HG03095 (cell line): ENCODE data around the gene MAPKAP1.
"Not testable (repeated sequence)": the region's sequence is repeated elsewhere in the genome, so short reads cannot be mapped to it uniquely, and the experiment has no call there.

Source experiments
- ATAC-seq: cut with Tn5 transposase; IDR thresholded peaks from one replicate; pipeline ENCODE4 v1.9.1; 2021; ENCODE audit warnings: moderate library complexity; ENCODE audit not compliant: unreplicated experiment

MAPKAP1 gene

DNA sequence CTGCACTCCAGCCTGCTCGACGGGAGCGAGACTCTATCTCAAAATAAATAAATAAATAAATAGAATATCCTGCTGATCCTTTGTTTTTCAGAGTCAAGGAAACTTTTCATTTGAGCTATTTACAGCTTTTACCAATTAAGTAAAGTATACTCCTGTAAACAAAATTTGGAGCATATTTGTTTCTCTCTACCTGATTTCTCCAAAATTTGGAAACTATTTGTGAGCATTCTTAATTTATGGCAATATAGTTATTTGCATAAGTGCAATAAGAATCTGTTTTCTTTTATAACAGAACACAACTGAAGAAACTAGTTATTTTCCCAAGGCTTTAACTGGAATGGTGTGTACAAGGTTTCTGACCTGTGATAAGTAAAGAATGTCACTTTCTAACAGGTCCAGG, 135.2 kb downstream of the MAPKAP1 start:
- ATAC-seq: not testable (repeated sequence)

DNA sequence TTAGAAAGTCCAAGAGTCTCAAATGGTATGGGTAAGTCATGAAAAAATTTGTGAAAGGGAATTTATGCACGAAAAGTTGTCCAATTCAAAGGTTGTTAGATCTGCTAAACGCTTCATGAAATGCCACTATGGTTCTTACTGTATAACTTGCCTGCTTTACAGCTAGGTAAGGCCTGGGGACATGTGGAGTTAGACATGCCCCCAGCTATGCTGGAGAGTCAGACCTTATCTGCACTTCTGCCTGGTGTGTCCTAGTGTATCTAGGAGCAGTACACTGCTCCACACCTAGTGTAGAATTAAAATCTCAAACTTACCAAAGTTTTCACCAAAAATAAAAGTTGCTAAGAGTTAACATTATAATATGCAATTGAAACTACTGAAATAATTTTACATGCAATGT, 136.8 kb downstream of the MAPKAP1 start:
- no peak for ATAC-seq

DNA sequence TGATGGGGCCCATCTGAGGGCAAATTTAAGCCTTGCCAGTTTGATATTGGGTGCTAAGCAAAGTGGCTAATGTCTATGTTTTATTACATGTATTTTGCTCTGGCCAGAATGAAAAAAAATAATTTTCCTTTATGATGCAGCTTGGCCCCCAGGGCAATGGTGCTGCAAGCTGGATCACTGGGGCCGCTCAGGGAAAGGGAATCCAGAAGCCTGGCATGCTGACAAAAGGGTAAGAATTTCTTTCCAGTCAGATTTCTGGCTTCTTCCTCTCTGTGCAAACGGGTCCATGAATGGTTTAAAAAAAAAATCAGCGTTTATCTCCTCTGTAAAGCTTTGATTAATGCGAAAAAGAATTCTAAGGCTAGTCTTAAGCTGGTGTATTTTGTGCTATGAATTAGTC, 138.4 kb downstream of the MAPKAP1 start:
- no peak for ATAC-seq

DNA sequence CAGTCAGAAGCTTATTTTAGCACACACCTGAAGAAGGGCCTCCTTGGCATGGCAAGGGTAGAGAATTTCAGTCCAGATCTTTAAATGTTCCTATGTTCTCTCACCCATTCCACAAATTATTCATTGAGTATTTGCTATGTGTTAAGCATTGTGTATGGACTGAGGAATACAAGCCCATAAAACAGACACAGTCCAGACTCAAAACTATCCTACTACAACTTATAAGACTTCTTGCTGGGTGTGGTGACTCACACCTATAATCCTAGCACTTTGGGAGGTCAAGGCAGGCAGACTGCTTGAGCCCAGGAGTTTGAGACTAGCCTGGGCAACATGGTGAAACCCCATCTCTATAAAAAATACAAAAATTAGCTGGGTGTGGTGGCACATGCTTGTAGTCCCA, 141.0 kb downstream of the MAPKAP1 start:
- not testable (repeated sequence) for ATAC-seq

DNA sequence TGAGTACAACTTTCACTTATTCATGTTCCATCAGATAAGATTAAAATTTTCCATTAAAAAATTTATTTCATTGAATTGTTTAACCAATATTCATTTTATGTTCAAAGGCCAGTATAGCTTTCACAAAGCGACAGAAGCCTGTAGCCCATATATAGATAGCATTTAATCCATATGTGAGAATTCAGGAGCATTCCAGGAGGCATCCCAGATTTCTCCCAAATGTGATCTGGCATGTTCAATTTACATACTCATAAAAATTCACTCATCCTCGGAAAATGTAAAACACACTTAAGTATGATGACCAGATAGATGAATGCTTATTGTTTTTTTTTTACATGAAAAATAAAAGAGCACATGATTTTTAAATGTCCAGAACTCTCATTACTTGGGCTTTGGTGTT, 141.9 kb downstream of the MAPKAP1 start:
- ATAC-seq: no peak

DNA sequence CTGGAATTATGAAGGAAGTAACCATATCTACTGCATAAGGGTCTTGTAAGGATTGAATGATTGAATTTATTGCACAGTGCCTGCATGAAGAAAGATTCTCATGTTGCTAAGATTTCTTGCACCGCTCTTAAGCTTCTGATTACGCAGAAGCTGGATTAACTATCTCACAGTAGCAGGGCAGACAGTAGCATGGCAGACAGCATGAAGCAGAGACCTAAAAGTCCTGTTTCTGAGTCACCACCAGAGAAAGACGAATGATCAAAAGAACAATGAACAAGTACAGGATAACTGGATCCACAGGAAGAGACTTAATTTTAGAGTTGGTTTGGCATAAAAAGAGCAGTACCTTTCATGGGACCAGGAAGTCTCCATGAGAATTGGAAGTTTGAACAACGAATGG, 142.4 kb downstream of the MAPKAP1 start:
- ATAC-seq: no peak

DNA sequence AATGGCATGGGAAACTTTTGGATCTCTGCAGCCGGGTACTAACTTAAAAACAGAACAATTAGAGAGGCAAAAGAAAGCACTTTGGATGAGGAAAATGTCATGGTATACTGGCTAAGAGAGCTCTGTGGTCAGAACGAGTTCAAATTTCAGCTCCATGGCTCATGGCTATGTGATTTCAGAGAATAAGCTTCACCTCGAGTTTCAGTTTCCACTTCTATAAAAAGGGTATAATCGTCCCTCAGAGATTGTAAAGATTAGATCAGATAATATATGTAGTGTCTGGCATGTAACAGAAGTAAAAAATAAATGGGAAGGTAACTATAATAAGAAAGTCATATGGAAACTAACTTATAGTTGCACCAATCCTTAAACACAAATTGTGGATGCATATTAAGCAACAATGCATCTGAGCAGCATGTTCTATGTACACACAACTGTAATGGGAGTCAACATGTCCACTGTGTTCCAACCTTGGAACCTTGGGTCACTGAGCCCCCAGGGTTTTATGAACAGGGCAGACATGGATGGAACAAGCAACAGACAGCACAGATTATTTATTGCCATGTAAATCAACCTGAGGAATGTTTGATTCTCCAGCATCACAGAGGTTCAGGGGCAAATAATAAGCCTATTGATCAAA, 145.4 kb downstream of the MAPKAP1 start:
- no peak for ATAC-seq

DNA sequence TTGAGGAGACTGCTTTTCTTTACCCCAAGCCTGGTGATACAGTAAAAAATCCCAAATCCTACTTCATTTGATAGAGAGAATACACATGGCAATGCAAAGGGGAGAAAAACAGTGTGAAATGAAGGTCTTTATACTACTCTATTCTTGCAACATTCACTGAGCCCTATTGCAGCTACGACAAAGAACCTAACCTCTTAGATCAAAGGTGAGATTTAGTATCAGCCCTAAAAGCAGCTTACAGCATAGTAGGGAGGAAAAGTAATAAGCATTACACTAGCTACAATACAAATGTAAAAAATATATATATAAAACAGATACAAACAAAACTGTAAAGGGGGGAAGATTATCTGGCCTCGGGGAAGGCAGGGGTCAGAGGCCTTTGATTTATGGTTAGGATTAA, 147.1 kb downstream of the MAPKAP1 start:
- ATAC-seq: no peak

DNA sequence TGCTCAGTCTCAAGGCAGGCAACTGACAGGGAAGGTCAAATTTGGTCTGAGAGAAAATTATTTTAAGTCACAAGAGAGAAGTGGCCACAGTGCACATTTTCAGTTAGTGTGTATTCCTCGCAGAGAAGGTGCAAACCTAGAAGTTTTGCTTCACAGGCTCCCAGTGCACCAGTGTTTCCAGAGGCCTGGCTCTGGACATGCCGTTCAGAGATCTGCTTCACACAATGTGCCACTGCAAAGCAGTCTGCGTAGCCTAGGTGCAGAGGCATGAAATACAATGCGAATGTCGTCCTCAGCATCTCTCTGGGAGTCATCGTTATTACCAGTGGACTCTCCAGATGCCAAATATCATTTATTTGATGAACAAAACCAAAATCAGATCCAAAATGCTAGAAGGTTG, 147.8 kb downstream of the MAPKAP1 start:
- ATAC-seq: no peak

DNA sequence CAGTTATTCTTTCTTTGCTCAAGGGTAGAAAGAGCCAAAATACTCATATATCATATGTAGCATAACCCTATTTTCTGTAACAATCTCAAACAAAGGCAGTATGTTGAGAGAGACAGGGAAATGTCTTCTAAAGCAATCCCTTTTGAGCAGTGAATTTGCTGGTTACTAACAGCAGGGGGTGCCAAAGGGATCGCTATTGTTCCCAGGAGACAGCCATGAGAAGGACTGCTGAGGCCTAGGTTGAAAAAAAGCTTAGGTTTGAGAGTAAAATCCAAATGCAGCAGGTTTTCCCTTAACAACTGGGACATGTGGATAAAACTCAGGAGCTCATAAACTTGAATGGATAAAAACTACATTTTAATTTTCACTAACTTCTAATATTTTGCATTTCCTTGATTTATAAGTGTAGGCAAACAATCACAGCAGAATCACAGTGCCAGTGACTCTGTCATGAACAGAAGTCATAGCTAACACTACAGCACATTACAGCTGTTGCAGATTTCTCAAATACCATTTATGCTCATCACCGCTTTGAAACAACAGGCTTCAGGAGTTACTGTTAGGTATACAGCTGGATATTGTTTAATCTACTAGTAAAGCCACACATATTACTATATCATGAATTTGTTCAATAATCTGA, 148.4 kb downstream of the MAPKAP1 start:
- no peak for ATAC-seq

DNA sequence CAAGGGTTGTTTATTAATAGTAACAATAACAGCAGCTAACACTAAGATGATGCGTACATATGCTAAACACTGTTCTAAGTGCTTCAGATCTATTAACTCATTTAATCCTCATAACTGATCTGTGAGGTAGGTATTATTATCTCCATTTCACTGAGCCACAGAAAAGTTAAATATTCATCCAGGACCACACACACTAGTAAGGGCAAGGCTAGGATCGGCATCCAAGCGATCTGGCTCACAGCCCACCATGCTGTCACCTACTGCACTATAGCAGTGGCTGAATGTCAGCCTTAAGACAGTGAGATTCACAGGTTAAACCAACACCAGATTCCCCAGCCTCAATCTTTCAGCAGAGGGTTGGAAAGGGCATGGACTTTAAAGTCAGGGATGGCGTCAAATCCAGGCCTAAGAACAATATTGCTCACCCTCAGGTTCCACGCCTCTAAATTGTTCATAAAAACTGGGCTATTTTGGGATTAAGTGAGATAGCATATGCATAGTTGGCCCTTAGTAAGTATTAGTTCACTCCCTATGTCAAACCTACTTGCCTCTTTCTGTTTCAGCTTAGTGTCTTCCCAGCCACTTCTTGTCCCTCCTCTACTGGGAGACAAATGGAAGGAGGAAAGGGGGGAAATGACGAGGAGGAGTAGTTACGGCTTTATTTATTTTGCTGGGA, 150.8 kb downstream of the MAPKAP1 start:
- ATAC-seq: no peak

DNA sequence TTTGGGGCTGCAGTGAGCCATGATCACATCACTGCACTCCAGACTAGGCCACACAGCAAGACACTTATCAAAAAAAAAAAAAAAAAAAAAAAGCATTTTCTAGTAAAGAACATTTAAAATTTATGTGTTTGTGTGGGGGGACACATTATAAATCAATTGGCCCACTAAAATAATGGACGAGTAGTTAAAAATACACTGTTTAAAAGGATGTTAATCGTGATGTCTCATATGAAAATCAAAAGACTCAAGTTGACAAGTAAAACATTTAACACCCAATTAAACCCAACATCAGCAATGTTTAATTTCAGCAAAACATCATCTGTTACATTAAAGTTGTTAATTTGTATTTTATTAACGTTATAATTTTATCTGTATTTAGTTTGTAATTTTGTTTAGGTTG, 152.3 kb downstream of the MAPKAP1 start:
- no peak for ATAC-seq

DNA sequence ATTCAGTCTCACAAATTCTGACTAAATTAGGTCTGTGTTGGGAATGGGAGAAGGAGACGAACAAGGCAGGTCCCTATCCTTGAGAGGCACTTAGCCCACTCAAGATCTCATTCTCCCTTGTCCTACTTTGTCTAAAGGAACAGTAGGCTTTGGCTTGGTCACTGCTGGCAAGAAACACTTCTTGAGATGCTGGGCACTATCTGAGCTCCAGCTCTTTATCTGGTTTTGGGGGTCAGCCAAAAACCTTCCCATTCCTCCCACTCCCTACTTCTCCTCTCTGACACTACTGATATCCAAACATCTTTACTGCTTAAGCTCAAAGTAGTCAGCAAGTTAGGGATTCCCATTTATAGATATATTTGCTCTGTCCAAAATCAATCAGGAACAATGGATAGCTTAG, 155.2 kb downstream of the MAPKAP1 start:
- no peak for ATAC-seq

DNA sequence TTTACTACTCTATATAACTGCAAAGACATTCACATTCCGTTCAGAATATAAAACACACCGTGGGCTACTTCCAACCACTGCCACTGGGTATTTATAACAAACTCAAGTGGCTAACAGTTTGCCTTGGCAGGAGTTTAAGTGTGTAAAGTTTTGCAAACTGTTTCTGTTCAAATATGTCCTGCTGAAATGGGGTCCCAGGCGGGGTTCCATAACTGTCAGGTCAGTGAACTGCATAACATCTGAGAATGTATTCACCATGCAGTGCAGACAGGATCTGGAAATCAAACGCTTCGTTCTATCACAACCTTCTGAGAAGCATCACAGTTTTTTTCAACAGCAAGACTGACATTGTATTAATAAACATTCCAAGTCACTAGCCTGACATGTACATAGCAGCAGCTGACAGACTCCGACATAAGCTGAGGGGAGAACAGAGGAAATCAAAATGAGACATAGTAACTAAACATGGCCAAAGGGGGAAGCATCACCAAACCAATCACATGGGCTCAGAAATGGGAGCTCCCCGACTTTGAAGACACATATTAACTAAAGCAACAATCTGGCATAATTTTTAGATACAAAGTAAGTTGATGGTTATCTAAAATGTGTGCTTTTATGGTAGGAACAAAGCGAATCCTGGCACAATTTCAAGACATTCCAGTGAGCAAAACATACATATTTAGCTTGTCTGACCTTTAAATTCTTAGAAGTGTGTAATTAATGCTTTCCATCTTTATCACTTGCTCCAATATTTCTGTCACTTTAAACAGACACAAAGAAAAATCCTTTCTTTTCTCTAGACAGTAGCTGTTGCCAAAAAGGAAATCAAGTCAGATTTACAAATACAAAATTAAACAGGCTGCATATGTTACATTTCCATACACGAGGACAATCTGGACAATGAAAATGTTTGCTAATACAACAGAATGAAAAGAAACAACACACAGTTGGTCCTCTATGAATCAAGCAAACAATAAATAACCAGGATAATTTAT, 156.8 kb downstream of the MAPKAP1 start:
- no peak for ATAC-seq

DNA sequence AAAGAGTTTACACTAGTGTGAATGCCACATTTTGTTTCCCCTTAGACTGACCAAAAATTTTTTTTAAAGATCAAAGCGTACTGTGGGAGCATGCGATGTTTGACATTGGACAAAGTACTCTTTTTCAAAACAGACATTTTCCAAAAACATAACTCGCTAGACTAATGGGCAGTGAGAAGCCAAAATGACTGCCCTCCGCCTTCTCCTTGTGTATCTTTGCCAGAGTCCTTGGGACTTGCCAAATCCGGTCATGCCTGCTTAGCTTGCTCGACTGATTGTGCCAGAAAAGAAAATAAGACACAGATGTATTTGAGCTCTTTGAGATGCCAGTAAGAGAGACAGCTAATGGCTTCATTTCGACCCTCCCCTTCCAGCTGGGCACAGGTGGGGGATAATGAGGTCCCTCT, 157.5 kb downstream of the MAPKAP1 start:
- ATAC-seq: no peak

DNA sequence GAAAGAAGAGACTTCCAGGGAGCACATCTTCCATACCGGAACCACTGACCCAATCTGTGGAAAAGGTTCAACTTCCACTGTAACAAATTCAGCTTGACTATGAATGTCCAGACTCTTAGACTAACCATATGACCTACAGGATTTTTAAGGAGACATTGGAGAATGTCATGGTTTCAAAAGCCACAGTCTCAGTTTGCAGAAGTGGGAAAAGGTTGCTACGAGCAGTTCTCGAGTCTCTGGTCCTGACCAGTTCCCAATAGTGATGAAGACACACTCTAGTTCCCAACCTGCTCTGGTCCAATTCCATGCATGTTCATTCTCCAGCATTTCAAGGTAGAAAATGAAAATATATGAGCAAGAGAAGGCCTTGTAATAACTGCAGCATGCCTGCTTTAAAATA, 158.0 kb downstream of the MAPKAP1 start:
- ATAC-seq: no peak

DNA sequence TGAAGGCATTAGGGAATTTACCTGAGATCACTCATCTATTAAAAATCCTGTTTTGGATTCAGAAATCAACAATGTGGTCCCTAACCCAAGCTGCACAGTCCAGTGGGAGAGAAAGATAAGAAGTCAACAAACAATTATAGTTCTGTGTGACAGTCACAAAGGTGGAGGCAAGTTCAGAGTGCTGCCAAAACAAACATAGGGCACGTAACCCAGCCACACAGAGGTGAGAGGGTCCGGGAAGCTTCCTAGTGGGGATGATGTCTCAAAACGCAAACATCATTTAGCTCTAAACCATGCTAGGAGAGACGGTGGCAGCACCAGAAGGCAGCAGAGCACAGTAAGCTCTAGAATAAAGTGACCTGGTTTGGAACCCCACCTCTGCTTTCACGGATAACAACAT, 158.9 kb downstream of the MAPKAP1 start:
- no peak for ATAC-seq

DNA sequence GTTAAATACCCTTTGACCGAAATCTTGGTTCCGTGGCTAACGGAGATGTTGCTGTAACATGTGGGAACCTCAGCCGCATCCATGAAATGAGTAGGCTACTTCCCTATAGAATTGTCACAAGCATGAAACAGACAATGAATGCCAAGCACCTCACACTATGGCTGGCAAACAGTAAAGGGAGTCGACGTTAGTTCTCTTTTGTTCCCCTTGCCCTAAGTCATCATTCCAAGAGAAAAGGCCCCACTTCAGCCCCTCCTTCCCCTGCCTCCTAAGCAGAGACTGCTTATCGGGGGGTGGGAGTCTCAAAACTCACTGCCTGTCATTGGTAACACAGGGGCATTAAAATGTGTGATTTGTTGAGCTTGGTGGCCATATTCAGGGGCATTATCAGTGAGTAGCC, 159.6 kb downstream of the MAPKAP1 start:
- ATAC-seq: no peak

DNA sequence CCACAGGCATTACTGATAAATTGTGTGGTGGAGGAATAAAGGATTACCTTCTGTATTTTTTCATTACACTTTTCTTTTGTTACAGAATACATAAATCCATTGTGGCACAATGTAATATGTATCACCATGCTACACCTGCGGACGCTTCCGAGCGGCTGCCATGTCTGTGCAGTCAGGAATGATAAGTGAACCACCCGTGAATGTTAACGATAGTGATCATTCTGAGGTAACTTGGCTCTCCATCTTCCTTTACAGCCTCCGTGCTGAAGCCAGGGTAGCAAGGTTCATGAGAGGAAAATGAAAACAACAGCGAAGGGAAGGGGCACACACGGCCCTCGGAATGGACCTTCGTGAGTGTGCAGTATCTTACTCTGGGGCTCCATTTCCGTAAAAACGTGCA, 161.2 kb downstream of the MAPKAP1 start:
- ATAC-seq: no peak

DNA sequence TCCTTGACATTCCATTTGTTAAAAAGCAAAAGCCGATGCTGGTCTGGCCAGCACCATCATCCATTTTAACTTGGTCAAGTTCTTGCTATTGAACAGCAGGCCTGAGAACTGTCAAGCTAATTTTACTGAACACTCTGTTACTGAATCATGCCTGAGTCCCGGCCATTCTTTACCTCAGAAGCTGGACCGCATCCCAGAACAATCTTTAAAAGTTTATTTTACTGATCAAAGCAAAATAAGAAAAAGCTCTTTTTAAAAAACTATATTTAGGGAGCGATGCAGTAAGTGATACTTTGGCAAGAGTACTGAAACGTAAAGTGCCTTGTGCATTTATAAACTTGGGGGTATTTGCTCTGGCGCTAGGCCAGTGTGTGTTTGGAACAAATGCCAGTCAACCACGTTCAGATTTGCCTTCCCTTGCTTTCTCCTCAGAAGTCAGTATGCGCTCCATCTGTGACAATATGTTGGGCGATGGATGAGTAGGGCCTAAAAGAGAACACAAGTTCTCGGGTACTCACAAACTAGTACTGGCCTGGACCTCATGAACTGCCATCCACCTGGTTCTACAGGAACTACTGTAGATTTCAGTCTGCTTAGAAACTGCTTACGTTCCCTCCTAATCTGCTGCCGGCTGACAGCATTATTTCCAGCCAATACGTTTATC, 161.9 kb downstream of the MAPKAP1 start:
- ATAC-seq: no peak

DNA sequence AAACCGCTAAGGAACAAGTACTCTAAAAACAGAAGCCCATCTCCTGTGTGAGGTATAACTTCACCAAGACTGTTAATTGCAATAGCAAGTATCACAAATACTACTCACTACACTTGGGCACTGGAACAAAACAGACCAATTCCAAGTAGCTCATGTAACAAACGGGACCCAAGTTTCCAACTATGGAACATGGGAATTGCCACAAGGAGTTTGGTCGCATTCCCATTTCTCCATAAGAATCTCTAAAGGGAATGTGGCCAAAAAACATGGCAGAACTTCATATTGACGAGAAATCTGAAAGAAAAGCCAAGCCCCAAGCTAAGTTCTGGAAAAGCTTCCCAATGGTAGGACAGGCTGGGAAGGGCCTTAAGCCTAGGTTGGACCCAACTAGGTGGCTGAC, 162.5 kb downstream of the MAPKAP1 start:
- ATAC-seq: no peak
